Measurements from ENCODE around the gene MEGF6. TPM values are rescaled to one million over a fixed set of nuclear protein-coding genes. Genes with fewer than 3 reads are reported as not detected.
"Not testable (repeated sequence)": the region's sequence is repeated elsewhere in the genome, so short reads cannot be mapped to it uniquely, and the experiment has no call there.

MEGF6 gene
- total RNA-seq, 1 donor from 2014 or later, result 9.5 TPM

- intact Hi-C loops (cut with micrococcal nuclease), result no loop called here
- Histone ChIP-seq H3K36me3 (no peaks in the 10 kb centered on the region), H3K4me3 (no peak overlapping the region), H3K9me3 (replicated peaks) (no peaks in the 10 kb centered on the region), H3K4me1 (peaks cover 4% of the 10 kb centered on the region), H3K27ac (replicated peaks) (no peak overlapping the region), H3K27me3 (ENCODE audit: low read depth) (peaks cover 20% of the 10 kb centered on the region)
- DNase-seq, result no peak
- TF ChIP-seq CTCF (IDR thresholded peaks at IDR 0.05; ENCODE audit: borderline replicate concordance), result no peak
Observed at GRCh38 chr1:3575993-3576392, 35.3 kb downstream of the MEGF6 start.

GRCh38 chr1:3575515-3575914 is 35.8 kb downstream of the MEGF6 start:
- H3K4me1 ChIP-seq; H3K9me3 ChIP-seq (replicated peaks); intact Hi-C loops (cut with micrococcal nuclease); H3K27ac ChIP-seq (replicated peaks); DNase-seq; H3K4me3 ChIP-seq; H3K36me3 ChIP-seq: not testable (repeated sequence)
- peaks cover 15% of the 10 kb centered on the region for H3K27me3 ChIP-seq (ENCODE audit: low read depth)

GRCh38 chr1:3573500-3573899 is 37.8 kb downstream of the MEGF6 start:
- TF ChIP-seq CTCF (IDR thresholded peaks at IDR 0.05; ENCODE audit: borderline replicate concordance), result no peak
- Histone ChIP-seq H3K4me3 (no peak overlapping the region), H3K27me3 (ENCODE audit: low read depth) (no peaks in the 10 kb centered on the region), H3K27ac (replicated peaks) (no peak overlapping the region), H3K36me3 (no peaks in the 10 kb centered on the region), H3K4me1 (peaks cover 7% of the 10 kb centered on the region), H3K9me3 (replicated peaks) (no peaks in the 10 kb centered on the region)
- no peak for DNase-seq
- intact Hi-C loops (cut with micrococcal nuclease), result no loop called here

- intact Hi-C loops (cut with micrococcal nuclease); H3K9me3 ChIP-seq (replicated peaks); DNase-seq; H3K4me1 ChIP-seq; H3K4me3 ChIP-seq; H3K36me3 ChIP-seq; H3K27me3 ChIP-seq (ENCODE audit: low read depth); H3K27ac ChIP-seq (replicated peaks): not testable (repeated sequence)
Observed at GRCh38 chr1:3572638-3573037, 38.7 kb downstream of the MEGF6 start.

- Histone ChIP-seq H3K9me3 (replicated peaks) (no peaks in the 10 kb centered on the region), H3K4me1 (peaks cover 9% of the 10 kb centered on the region), H3K27ac (replicated peaks) (no peak overlapping the region), H3K36me3 (no peaks in the 10 kb centered on the region), H3K4me3 (no peak overlapping the region), H3K27me3 (ENCODE audit: low read depth) (no peaks in the 10 kb centered on the region)
- no peak for TF ChIP-seq CTCF (IDR thresholded peaks at IDR 0.05; ENCODE audit: borderline replicate concordance)
- intact Hi-C loops (cut with micrococcal nuclease), result no loop called here
- no peak for DNase-seq
Observed at GRCh38 chr1:3571263-3571662, 40.0 kb downstream of the MEGF6 start.

GRCh38 chr1:3570066-3570986 is 41.0 kb downstream of the MEGF6 start:
- Histone ChIP-seq H3K27me3 (ENCODE audit: low read depth) (peaks cover 9% of the 10 kb centered on the region), H3K9me3 (replicated peaks) (no peaks in the 10 kb centered on the region), H3K36me3 (no peaks in the 10 kb centered on the region), H3K27ac (replicated peaks) (no peak overlapping the region), H3K4me3 (no peak overlapping the region), H3K4me1 (peaks cover 9% of the 10 kb centered on the region)
- DNase-seq, result no peak
- TF ChIP-seq CTCF (IDR thresholded peaks at IDR 0.05; ENCODE audit: borderline replicate concordance), result no peak
- intact Hi-C loops (cut with micrococcal nuclease), result no loop called here
